RPMI8226 (cell line): ENCODE measurements around the gene CFAP70.
A peak's percentile ranks its signal among the peaks of the same experiment; 100 is the strongest.

Source experiments
- DNase-seq: peaks from one replicate; pipeline ENCODE4 v3.0.0-alpha.2; 2015

Gene CFAP70

GRCh38 chr10:73251683-73252444 is 106.8 kb downstream of the CFAP70 start:
- DNase-seq = no peak

GRCh38 chr10:73248259-73248724 is 110.4 kb downstream of the CFAP70 start:
- DNase-seq = no peak

- peak; percentile 31 for DNase-seq
Measured at GRCh38 chr10:73247509-73248258, 111.0 kb downstream of the CFAP70 start.

- peak; percentile 94 for DNase-seq
Measured at GRCh38 chr10:73246646-73247508, 111.8 kb downstream of the CFAP70 start, which contains the start of gene DNAJC9. Gene DNAJC9 (minus strand): TSS chr10:73247255. CDS start chr10:73247189, 66 bp downstream.

- DNase-seq = no peak
Measured at GRCh38 chr10:73246322-73246645, 112.4 kb downstream of the CFAP70 start.

- DNase-seq = no peak
Measured at GRCh38 chr10:73244866-73245477, 113.7 kb downstream of the CFAP70 start.

- DNase-seq = no peak
Measured at GRCh38 chr10:73239908-73240307, 118.8 kb downstream of the CFAP70 start.

GRCh38 chr10:73238990-73239566 is 119.6 kb downstream of the CFAP70 start:
- DNase-seq = no peak

GRCh38 chr10:73234695-73235094 is 124.0 kb downstream of the CFAP70 start:
- no peak for DNase-seq

GRCh38 chr10:73233883-73234282 is 124.8 kb downstream of the CFAP70 start:
- DNase-seq = no peak

GRCh38 chr10:73232887-73233286 is 125.8 kb downstream of the CFAP70 start:
- DNase-seq = no peak

- no peak for DNase-seq
Measured at GRCh38 chr10:73229567-73229966, 129.1 kb downstream of the CFAP70 start.

- DNase-seq = no peak
Measured at GRCh38 chr10:73228247-73228646, 130.4 kb downstream of the CFAP70 start.

GRCh38 chr10:73226663-73227062 is 132.0 kb downstream of the CFAP70 start:
- no peak for DNase-seq

- no peak for DNase-seq
Measured at GRCh38 chr10:73225518-73225917, 133.1 kb downstream of the CFAP70 start.

GRCh38 chr10:73220989-73221388 is 137.7 kb downstream of the CFAP70 start:
- DNase-seq = no peak

GRCh38 chr10:73219384-73219783 is 139.3 kb downstream of the CFAP70 start:
- no peak for DNase-seq

- DNase-seq = no peak
Measured at GRCh38 chr10:73218431-73219191, 140.1 kb downstream of the CFAP70 start.

GRCh38 chr10:73217628-73218027 is 141.0 kb downstream of the CFAP70 start:
- no peak for DNase-seq

- DNase-seq = no peak
Measured at GRCh38 chr10:73215749-73216148, 142.9 kb downstream of the CFAP70 start.

GRCh38 chr10:73211106-73211811 is 147.4 kb downstream of the CFAP70 start:
- DNase-seq = no peak
